Left lung (tissue), 10 donors: Measurements from ENCODE around the gene FAM25A. TPM values are rescaled to one million over a fixed set of nuclear protein-coding genes. Genes with fewer than 3 reads are reported as not detected.

Experiments
- ATAC-seq: fragments of 200-7000 bp; cut with Tn5 transposase; one replicate; pipeline ENCODE4 v1.9.1; 2020; ENCODE audit warnings: moderate library complexity
- DNase-seq, 4 donors: peaks; one replicate each; pipeline ENCODE4 v3.0.0-alpha.2; 2013 to 2020
- H3K27ac ChIP-seq, 2 donors: fragments of 200-600 bp; sonication (generic) in 1 of 2; one replicate each; pipeline versions ENCODE4 v1.5.0 to v1.8.0; 2020 to 2021
- H3K27me3 ChIP-seq, 2 donors: fragments of 200-600 bp; sonication (generic) in 1 of 2; one replicate each; pipeline versions ENCODE4 v1.5.0 to v1.8.0; 2020 to 2021
- H3K36me3 ChIP-seq, 2 donors: fragments of 200-600 bp; sonication (generic) in 1 of 2; one replicate each; pipeline versions ENCODE4 v1.5.0 to v1.8.0; 2020 to 2021
- H3K4me1 ChIP-seq, 2 donors: fragments of 200-600 bp; one replicate each; pipeline ENCODE4 v1.8.0; 2021
- H3K4me3 ChIP-seq, 2 donors: fragments of 200-600 bp; sonication (generic) in 1 of 2; one replicate each; pipeline versions ENCODE4 v1.5.0 to v1.8.0; 2020 to 2021; ENCODE audit warnings: mild to moderate bottlenecking in 1 of 2
- H3K9me3 ChIP-seq, 2 donors: fragments of 200-600 bp; sonication (generic) in 1 of 2; one replicate each; pipeline versions ENCODE4 v1.5.0 to v1.8.0; 2020 to 2021
- intact Hi-C, 2 donors: fragments of 100-400 bp; cut with DNase I; formaldehyde crosslinking; loops; one replicate each; pipeline versions ENCODE4 v1.11.2 to v1.14.2; 2022
- polyA plus RNA-seq, 6 donors: library from polyadenylated mRNA; unstranded; fragments of 120-200 nt; gene quantifications; one replicate each; pipeline ENCODE4 v1.2.1, GENCODE V29; 2013; ENCODE audit not compliant: insufficient read length in 6 of 6
- total RNA-seq, 2 donors: library from RNA; stranded (reverse); fragmentation: NEBNext Ultra II Directional; extraction: Animal tissue kit (Norgen Biotek cat#: 25700); gene quantifications; one replicate each; pipeline ENCODE4 v1.2.1, GENCODE V29; 2021
- TF ChIP-seq, protein P1 (sequence below), 2 donors: fragments of 200-600 bp; sonication (generic) in 1 of 2; IDR thresholded peaks; one replicate each; pipeline versions ENCODE4 v1.5.0 to v1.8.0; 2021; ENCODE audit warnings: antibody characterized with exemption in 2 of 2
- donor health status: DM: no; HTN: yes; CAD: no.
- donor health status: DM: no; HTN: no; CAD: no.

Gene FAM25A
- total and polyA plus RNA-seq, 8 donors, result not detected

GRCh38 chr10:87060280-87060928 lies 40.3 kb downstream of the FAM25A start:
- TF ChIP-seq, protein P1, sequence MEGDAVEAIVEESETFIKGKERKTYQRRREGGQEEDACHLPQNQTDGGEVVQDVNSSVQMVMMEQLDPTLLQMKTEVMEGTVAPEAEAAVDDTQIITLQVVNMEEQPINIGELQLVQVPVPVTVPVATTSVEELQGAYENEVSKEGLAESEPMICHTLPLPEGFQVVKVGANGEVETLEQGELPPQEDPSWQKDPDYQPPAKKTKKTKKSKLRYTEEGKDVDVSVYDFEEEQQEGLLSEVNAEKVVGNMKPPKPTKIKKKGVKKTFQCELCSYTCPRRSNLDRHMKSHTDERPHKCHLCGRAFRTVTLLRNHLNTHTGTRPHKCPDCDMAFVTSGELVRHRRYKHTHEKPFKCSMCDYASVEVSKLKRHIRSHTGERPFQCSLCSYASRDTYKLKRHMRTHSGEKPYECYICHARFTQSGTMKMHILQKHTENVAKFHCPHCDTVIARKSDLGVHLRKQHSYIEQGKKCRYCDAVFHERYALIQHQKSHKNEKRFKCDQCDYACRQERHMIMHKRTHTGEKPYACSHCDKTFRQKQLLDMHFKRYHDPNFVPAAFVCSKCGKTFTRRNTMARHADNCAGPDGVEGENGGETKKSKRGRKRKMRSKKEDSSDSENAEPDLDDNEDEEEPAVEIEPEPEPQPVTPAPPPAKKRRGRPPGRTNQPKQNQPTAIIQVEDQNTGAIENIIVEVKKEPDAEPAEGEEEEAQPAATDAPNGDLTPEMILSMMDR (IDR thresholded peaks at IDR 0.05), result no peak
- Histone ChIP-seq H3K4me3 (no peak overlapping the region), H3K4me1 (peaks cover 0 to 3% of the 10 kb centered on the region in 2 donors), H3K27ac (no peak overlapping the region), H3K36me3 (peaks cover 0 to 100% of the 10 kb centered on the region in 2 donors), H3K9me3 (no peaks in the 10 kb centered on the region), H3K27me3 (no peaks in the 10 kb centered on the region)
- ATAC-seq (no peak), DNase-seq (no peak)
- intact Hi-C loops, result no loop called here

DNA sequence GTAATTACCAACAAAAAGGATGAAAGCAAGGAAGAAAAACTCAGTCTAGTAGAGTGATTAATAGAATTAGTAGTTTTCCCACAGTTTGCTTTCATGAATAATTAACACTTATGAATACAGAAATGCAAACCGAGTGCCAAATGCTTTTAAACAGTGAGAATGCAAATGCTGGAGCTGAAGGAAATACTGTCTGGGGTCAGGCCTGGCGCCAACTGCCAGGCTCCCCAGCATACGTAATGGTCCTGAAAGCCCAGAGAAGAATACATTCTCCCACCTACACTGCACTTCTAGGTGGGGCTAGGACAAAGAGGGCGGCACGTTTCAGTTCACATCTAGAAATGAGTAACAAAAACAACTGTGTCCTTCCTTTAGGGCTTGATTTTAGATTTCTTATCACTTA lies 44.6 kb downstream of the FAM25A start:
- no peaks in the 10 kb centered on the region for H3K9me3 ChIP-seq
- H3K27ac ChIP-seq, result no peak overlapping the region
- H3K4me1 ChIP-seq, result no peaks in the 10 kb centered on the region
- H3K4me3 ChIP-seq, result no peak overlapping the region
- peaks cover 0 to 99% of the 10 kb centered on the region in 2 donors for H3K36me3 ChIP-seq
- intact Hi-C loops, result no loop called here
- DNase-seq (no peak), ATAC-seq (no peak)
- H3K27me3 ChIP-seq, result no peaks in the 10 kb centered on the region
- TF ChIP-seq, protein P1 (IDR thresholded peaks at IDR 0.05), result no peak

DNA sequence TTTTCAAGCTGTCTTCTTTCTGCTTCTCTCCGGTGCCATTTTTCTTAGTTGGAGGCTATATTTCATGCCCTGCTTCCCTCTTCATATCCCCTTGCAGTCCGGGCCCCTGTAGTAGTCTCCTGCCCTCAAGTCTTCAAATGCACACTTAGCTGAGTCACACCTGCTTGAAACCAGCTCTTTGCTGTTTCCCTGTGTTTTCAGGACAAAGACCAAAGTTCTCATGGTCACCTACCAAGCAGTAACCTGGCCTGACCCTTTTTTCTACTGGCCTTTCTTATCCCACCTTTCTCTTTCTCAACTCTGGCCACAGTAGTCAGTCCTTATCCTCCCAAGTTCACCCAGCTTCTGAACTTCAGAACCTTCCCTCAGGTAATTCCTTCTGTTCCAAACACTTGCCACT lies 46.1 kb downstream of the FAM25A start:
- peaks cover 0 to 97% of the 10 kb centered on the region in 2 donors for H3K36me3 ChIP-seq
- H3K27me3 ChIP-seq, result no peaks in the 10 kb centered on the region
- TF ChIP-seq, protein P1 (IDR thresholded peaks at IDR 0.05), result no peak
- intact Hi-C loops, result no loop called here
- H3K4me3 ChIP-seq, result no peak overlapping the region
- DNase-seq, result no peak
- no peak overlapping the region for H3K27ac ChIP-seq
- no peaks in the 10 kb centered on the region for H3K4me1 ChIP-seq
- no peak for ATAC-seq
- H3K9me3 ChIP-seq, result no peaks in the 10 kb centered on the region

- no peak overlapping the region for H3K4me3 ChIP-seq
- TF ChIP-seq, protein P1 (IDR thresholded peaks at IDR 0.05), result no peak
- DNase-seq (no peak), ATAC-seq (no peak)
- H3K27me3 ChIP-seq, result no peaks in the 10 kb centered on the region
- H3K27ac ChIP-seq, result no peak overlapping the region
- no peaks in the 10 kb centered on the region for H3K4me1 ChIP-seq
- peaks cover 0 to 97% of the 10 kb centered on the region in 2 donors for H3K36me3 ChIP-seq
- no peaks in the 10 kb centered on the region for H3K9me3 ChIP-seq
- intact Hi-C loops, result no loop called here
Measured at GRCh38 chr10:87066865-87067264, 46.8 kb downstream of the FAM25A start.

DNA sequence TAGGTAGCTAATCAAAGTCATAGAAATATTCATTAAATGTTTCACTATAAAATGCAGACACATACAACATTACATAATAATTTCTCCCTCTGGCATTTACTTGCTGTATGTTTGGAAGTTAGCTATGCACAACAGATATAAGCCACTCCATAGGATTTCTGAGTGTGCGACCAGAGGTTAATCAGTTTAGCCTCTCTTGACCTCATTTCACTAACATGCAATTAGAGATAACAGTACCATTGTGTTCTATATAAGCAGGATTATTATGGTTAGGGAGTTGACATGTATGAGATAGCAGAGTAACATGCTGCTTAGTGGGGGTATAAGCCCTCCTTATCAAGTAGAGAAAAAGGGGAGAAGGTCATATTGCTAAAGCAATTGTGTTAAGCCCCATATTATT lies 48.2 kb downstream of the FAM25A start:
- Histone ChIP-seq H3K4me1 (no peaks in the 10 kb centered on the region), H3K27ac (no peak overlapping the region), H3K36me3 (peaks cover 0 to 97% of the 10 kb centered on the region in 2 donors), H3K4me3 (no peak overlapping the region), H3K27me3 (no peaks in the 10 kb centered on the region), H3K9me3 (no peaks in the 10 kb centered on the region)
- TF ChIP-seq, protein P1 (IDR thresholded peaks at IDR 0.05), result no peak
- intact Hi-C loops, result no loop called here
- no peak for ATAC-seq
- no peak for DNase-seq
